ENCODE data around the gene UHRF2. TPM values are rescaled to one million over a fixed set of nuclear protein-coding genes. Genes with fewer than 3 reads are reported as not detected.

Gene UHRF2
- total RNA-seq, 1 donor from 2014 or later = 114 TPM

GRCh38 chr9:6439051-6439703 lies 26.2 kb downstream of the UHRF2 start:
- Mint-ChIP-seq H3K4me3 (no peak overlapping the region), H3K27me3 (no peaks in the 10 kb centered on the region), H3K9me3 (no peaks in the 10 kb centered on the region), H3K4me1 (peaks cover 70% of the 10 kb centered on the region), H3K36me3 (ENCODE audit: low read depth) (peaks cover 53% of the 10 kb centered on the region), H3K27ac (peak overlapping the region; percentile 46)
- ATAC-seq (ENCODE audit: low read depth) = no peak
- no peak for TF ChIP-seq CTCF (IDR thresholded peaks at IDR 0.05)
- POLR2A ChIA-PET = interaction anchor here (0.8 to 1.4 kb wide), 3 partner anchors 25 to 27 kb away, joined by 3 to 5 read pairs (median 4); partner anchors contain the start of gene UHRF2
- no peak for DNase-seq
- intact Hi-C loops (cut with micrococcal nuclease) = no loop called here
- CTCF ChIA-PET = no interaction called here

- ATAC-seq (ENCODE audit: low read depth) (no peak), DNase-seq (no peak)
- peaks cover 74% of the 10 kb centered on the region for H3K4me1 Mint-ChIP-seq
- POLR2A ChIA-PET = interaction anchor here (1.4 kb wide), 1 partner anchor 27 kb away, joined by 5 read pairs; the partner anchor contains the start of gene UHRF2
- TF ChIP-seq CTCF (IDR thresholded peaks at IDR 0.05) = no peak
- peaks cover 46% of the 10 kb centered on the region for H3K36me3 Mint-ChIP-seq (ENCODE audit: low read depth)
- no peak overlapping the region for H3K27ac Mint-ChIP-seq
- H3K4me3 Mint-ChIP-seq = no peak overlapping the region
- H3K27me3 Mint-ChIP-seq = no peaks in the 10 kb centered on the region
- CTCF ChIA-PET = no interaction called here
- intact Hi-C loops (cut with micrococcal nuclease) = no loop called here
- H3K9me3 Mint-ChIP-seq = no peaks in the 10 kb centered on the region
Measured at GRCh38 chr9:6440405-6440804, 27.4 kb downstream of the UHRF2 start.

- ATAC-seq (ENCODE audit: low read depth) (no peak), DNase-seq (no peak)
- peaks cover 44% of the 10 kb centered on the region for H3K36me3 Mint-ChIP-seq (ENCODE audit: low read depth)
- no peaks in the 10 kb centered on the region for H3K27me3 Mint-ChIP-seq
- intact Hi-C loops (cut with micrococcal nuclease) = no loop called here
- CTCF ChIA-PET = no interaction called here
- H3K9me3 Mint-ChIP-seq = no peaks in the 10 kb centered on the region
- no peak for TF ChIP-seq CTCF (IDR thresholded peaks at IDR 0.05)
- POLR2A ChIA-PET = no interaction called here
- peaks cover 75% of the 10 kb centered on the region for H3K4me1 Mint-ChIP-seq
- no peak overlapping the region for H3K27ac Mint-ChIP-seq
- no peak overlapping the region for H3K4me3 Mint-ChIP-seq
Measured at GRCh38 chr9:6441269-6441668, 28.3 kb downstream of the UHRF2 start.

- ChIA-PET POLR2A (interaction anchor here (2.1 kb wide), 1 partner anchor 30 kb away, joined by 4 read pairs; the partner anchor contains the start of gene UHRF2), CTCF (no interaction called here)
- peak overlapping the region; percentile 4 for H3K27ac Mint-ChIP-seq
- no peak overlapping the region for H3K4me3 Mint-ChIP-seq
- ATAC-seq (ENCODE audit: low read depth) = no peak
- intact Hi-C loops (cut with micrococcal nuclease) = no loop called here
- H3K4me1 Mint-ChIP-seq = peaks cover 80% of the 10 kb centered on the region
- no peaks in the 10 kb centered on the region for H3K27me3 Mint-ChIP-seq
- no peak for DNase-seq
- peaks cover 44% of the 10 kb centered on the region for H3K36me3 Mint-ChIP-seq (ENCODE audit: low read depth)
- no peak for TF ChIP-seq CTCF (IDR thresholded peaks at IDR 0.05)
- H3K9me3 Mint-ChIP-seq = no peaks in the 10 kb centered on the region
Measured at GRCh38 chr9:6443661-6444060, 30.7 kb downstream of the UHRF2 start.

GRCh38 chr9:6444128-6444527 lies 31.1 kb downstream of the UHRF2 start:
- POLR2A ChIA-PET = interaction anchor here (2.1 kb wide), 1 partner anchor 31 kb away, joined by 4 read pairs; the partner anchor contains the start of gene UHRF2
- H3K27me3 Mint-ChIP-seq = no peaks in the 10 kb centered on the region

More at GRCh38 chr9:6444128-6444527, 31.1 kb downstream of the UHRF2 start:
- CTCF ChIA-PET = no interaction called here
- Mint-ChIP-seq H3K36me3 (ENCODE audit: low read depth) (peaks cover 42% of the 10 kb centered on the region), H3K4me1 (peaks cover 82% of the 10 kb centered on the region), H3K9me3 (no peaks in the 10 kb centered on the region), H3K4me3 (no peak overlapping the region), H3K27ac (peak overlapping the region; percentile 44)
- DNase-seq (no peak), ATAC-seq (ENCODE audit: low read depth) (peak; percentile 49)
- no peak for TF ChIP-seq CTCF (IDR thresholded peaks at IDR 0.05)
- intact Hi-C loops (cut with micrococcal nuclease) = no loop called here
